Brain pericyte (primary cell): Measurements from ENCODE around the gene TMEM60.

Source experiments
- DNase-seq: peaks from one replicate; pipeline ENCODE4 v3.0.0-alpha.2; 2012; ENCODE audit warnings: low read depth, low spot score

Gene TMEM60

GRCh38 chr7:77771901-77772300 lies 26.3 kb downstream of the TMEM60 start:
- DNase-seq = no peak

- no peak for DNase-seq
Observed at GRCh38 chr7:77770316-77770715, 27.9 kb downstream of the TMEM60 start.

GRCh38 chr7:77766801-77767605 lies 31.2 kb downstream of the TMEM60 start:
- DNase-seq = no peak

DNA sequence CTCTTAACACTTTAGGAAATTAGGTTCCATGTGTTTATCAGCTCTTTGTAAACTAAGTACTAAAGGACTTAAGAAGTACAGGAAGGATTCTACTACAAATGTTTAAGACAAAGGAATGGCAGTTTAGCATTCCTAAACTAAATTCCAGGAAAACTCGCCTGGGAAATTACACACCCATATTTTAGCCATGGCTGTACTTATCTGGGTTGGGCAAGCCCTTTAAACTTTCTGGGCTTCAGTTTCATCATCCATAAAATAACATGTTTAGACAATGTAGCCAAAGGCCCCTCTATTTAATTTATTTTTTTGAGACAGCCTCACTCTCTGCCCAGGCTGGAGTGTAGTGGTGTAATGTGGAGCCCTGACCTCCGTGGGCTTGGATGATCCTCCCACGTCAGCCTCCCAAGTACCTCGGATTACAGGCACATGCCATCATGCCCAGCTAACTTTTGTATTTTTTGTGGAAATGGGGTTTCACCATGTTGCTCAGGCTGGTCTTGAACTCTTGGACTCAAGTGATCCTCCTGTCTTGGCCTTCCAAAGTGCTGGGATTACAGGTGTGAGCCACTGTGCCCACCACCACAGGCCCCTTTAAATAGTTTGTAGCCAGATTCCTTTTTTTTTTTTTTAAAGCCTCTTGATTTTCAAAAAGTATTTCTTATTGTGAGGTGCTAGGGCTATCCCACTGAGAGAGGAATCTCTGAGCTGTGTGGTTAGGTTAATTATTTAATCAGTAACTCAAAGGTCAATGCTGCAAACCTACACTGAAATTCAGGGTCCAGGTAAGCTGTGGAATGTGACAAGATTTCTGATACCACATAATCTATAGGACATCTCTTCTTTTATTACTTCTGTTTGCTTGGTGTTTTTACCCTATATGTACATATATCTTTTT lies 32.1 kb downstream of the TMEM60 start:
- DNase-seq = no peak

GRCh38 chr7:77765481-77765880 lies 32.8 kb downstream of the TMEM60 start:
- no peak for DNase-seq

DNA sequence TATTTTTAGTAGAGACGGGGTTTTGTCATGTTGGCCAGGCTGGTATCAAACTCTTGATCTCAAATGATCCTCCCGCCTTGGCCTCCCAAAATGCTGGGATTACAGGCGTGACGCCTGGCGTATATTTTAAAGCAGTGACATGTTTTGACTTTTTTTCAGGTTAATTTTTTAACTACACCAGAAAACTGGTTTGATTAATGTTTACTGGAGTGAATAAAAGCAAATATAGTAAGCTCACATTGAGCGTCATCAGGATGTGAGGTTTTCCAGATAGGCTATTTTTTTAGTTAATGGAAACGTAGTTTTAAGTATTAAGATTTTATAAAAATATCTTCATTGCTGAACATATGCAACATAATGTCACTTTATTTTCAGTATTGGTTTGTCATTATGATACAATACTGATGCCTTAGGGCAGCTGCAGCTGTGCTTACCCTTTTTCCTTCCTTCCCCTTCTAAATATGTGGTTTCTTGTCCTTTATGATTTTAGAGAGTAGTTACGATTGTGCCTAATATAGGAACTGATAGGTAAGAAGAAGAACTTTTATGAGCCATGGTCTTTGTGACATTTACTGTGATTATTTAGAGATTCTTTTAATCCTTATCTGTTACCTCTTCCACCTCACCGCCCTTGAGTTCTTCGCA lies 37.3 kb downstream of the TMEM60 start:
- no peak for DNase-seq

DNA sequence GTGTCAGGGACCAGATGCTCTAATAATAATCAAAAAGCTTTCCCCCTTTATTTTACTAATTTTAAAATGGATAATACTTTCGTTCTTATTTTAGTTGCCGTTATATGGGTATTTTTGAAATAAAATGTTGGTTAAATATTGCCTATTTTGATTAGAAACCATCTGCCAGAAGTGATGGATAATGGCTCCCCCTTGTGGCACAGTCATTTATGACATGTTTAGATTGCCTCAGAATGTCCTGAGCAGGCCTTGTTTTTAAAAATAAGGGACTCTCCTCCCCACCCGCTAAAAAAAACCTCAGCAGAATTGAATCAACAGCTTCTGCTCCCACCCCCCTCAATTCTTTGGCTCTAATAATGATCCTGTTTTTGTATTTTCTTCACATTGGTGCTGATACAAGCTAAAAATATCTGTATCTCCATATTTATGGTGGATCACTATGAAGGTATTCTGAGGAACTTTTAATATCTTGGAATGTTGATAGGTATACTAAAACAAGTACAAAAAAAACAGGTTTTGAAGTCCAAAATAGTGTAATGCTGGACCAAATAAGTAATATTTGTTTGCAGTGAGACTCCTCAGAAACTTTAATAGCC lies 38.8 kb downstream of the TMEM60 start:
- DNase-seq = peak; percentile 49

GRCh38 chr7:77757589-77757988 lies 40.6 kb downstream of the TMEM60 start:
- no peak for DNase-seq

DNA sequence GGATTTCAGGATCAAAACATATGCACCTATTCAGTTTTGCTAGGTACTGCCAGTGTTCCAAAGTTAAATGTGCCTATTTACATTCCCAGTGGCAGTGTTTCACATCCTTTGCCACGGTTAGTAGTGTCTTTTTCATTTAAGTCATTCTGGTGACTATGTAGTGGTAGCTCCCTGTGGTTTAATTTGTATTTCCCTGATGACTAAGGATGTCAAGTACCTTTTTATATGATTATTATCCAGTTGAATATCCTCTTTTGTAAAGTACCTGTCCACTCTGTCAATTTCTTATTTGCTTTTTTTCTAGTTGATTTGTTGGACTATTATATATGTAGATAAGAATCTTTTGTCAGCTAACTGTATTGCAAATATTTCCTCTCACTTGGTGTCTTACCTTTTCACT lies 45.1 kb downstream of the TMEM60 start:
- DNase-seq = no peak

DNA sequence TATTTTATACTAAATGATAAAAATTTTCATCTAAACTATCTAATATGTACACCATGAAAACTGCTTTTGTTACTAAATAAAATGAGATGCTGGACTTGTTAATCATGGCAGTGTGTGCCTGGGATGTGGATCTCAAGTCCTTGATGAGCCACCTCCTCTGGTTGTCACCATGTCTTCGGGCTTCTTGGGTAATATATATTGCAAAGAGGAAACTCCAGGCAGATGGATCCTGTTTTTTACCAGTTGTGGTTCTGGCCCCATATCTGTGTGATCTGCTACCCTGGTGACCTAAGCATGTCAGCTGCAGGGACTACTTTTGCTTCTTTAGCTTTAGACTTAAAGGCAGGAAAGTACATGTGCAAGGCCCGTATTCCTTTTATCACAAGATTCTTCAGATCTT lies 46.2 kb downstream of the TMEM60 start:
- DNase-seq = no peak

DNA sequence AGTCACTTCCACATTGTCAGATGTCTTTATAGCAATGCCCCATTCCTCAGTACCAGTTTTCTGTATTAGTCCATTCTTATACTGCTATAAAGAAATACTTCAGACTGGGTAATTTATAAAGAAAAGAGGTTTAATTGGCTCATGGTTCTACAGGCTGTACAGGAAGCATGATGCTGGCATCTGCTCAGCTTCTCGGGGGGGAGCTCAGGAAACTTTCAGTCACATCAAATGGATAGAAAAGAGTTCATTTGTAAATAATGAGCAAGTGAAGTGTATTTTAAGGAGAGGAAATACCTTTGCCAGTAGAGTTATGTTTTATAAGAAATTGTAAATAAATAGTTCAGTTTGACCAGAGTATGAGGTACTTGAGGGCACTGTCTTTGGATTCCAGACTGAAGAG lies 50.5 kb downstream of the TMEM60 start:
- no peak for DNase-seq

DNA sequence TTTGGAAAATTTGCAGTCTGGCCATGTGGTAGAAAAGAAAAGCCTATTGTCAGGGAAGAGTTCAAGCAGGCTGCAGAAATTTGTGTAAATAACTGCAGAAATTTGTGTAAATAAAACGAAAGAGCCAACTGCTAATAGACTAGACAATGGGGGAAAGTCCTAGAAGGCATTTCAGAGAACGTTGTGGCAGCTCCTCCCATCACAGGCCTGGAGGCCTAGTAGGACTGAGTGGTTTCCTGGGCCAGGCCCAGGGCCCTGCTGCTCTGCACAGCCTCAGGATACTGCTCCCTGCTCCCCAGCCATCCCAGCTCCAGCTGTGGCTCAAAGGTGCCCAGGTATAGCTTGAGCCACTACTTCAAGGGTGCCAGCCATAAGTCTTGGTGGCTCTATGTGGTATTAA lies 51.1 kb downstream of the TMEM60 start:
- no peak for DNase-seq

DNA sequence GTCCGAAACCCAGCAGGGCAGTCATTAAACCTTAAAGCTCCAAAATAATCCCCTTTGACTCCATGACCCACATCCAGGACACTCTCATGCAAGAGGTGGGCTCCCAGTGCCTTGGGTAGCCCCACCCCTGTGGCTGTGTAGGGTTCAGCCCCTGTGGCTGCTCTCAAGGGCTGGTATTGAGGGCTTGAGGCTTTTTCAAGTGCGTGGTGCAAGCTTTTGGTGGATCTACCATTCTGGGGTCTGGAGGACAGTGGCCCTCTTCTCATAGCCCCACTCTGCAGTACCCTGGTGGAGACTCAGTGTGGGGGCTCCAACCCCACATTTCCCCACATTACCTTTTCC lies 51.4 kb downstream of the TMEM60 start:
- DNase-seq = no peak

DNA sequence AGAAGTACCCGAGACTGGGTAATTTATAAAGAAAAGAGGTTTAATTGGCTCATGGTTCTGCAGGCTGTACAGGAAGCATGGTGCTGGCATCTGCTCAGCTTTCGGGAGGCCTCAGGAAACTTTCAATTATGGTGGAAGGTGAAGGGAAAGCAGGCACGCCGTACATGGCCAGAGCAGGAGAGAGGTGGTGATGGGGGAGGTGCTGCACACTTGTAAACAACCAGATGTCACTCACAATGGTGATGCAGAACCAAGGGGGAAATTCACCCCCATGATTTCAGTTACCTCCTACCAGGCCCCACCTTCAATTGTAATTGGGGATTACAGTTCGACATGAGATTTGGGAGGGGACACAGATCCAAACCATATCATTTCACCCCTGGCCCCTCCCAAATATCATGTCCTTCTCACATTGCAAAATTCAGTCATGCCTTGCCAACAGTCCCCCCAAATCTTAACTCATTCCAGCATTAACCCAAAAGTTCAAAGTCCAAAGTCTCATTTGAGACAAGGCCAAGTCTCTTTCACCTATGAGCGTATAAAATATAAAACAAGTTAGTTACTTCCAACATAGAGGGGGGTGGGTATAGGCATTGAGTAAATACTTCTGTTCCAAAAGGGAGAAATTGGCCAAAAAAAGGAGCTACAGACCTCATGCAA lies 51.9 kb downstream of the TMEM60 start:
- no peak for DNase-seq

GRCh38 chr7:77745746-77746145 lies 52.5 kb downstream of the TMEM60 start:
- no peak for DNase-seq
